T follicular helper cell (primary cell): ENCODE measurements around the gene NXPH2.

ENCODE experiments used
- DNase-seq: peaks from one replicate; pipeline ENCODE4 v3.0.0-alpha.2; 2020; ENCODE audit warnings: low read depth
- total RNA-seq, 2 experiments: gene quantifications; one replicate each; lab custom pipeline; 2026; lab: John Stamatoyannopoulos, UW

The NXPH2 gene
- 0 reads per million in 2 experiments for total RNA-seq

DNA sequence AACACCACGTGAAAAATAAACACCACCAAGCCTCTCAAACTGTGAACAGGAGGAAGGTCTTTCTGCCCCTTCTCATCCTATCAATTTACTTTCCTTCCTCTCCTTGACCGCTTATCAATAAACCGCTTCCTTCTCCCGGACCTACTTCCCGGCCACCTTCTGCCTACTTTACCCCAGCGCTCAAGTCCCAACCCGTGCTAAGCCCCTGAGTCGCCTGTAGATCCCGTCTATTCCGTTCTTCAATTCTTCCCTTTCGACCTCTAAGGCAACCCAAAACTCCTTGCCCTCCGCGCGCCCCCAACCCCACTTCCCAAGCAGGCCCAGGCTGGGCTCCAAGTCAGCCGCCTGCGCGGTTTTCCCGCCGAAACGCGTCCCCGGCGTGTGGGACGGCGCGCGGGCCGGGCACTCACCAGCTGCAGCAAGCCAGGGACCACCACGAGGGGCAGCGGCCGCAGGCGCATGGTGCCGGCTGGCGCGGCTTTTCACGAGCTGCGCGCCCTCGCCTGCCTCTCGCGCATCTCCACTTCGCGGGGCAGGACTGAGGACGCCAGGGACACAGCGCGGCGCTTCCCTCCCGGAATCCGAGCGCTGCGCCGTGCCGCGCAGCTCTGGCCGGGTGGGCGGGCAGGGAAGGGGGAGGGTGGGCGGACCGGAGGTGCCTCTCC is at the start of gene NXPH2:
Gene NXPH2, minus strand, starts transcription at position 610 of the 665 bp plus-strand sequence. Its CDS starts 149 bp downstream, at position 461.
- no peak for DNase-seq

DNA sequence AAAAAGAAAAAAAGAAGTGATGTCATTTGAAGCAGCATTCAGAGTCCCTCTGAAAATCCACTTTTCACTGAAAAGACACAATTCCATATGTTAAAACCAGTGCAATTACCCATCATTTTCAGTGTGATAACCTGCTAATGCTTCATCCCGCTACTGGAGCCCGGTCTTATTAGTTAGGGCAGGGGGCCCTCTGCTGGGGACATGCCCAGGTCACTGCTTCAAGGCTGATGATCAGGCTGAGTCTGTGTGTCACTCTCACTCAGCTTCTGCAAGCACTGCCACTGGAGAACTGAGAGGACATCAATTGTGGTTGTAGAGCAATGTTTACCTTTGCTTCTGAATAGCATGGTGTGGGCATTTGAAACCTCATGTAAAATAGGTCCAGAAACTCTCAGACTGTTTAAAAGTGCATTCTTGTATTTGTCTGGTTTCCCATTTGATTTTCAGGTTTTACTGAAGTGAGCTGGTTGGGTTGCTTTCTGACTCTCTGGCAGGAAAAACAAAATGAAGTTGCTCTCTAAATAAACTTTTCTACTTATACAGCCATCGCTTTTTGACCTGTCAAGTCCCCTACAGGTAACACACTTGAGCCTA is 49.2 kb upstream of the NXPH2 start:
- DNase-seq, result peak; percentile 7

DNA sequence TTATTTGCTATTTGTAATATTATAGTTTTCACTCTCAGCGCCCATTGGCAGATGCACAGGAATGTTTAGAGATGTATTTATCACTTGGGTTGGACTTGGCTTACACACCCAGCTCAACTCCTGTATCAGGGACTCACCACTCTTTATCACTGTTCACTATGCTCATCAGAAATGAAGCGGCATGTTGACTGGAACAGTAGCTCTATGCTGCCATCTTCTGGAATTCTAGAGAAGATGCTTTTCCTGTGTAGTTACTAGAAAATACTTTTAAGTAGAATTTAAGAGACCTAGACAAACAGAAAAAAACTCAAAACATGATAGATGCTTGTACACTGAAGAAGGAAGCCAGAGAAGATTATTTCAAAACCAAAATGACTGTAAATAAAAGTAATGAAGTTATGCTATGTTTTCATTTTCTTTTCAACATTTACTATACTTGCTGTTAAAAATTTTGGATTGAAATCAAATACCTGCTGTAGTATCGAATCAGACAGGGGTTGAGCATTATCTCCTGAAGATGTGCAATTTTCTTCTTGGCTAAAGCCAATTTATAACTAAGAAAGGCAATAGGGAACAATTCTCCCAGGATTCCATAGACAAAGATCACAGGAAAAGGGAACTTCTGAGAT is 47.4 kb upstream of the NXPH2 start:
- no peak for DNase-seq

DNA sequence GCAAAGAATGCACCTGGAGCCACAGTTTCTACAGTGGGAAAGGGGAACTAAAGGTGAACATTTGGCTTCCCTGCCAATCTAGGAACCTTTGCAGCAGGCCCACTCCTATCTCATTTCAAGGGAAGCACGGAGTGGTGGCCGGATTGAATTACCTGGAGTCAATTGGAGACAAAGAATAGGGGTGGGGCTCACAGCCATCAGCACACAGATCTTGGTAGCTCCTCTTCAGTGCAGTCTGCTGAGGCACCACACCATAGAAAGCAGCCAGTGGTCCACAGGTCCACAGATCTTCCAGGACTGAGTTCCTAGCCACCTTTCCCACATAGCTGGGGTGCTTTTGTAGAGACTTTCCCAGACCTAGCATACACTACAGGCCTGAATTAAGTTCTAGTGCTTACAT is 43.5 kb upstream of the NXPH2 start:
- no peak for DNase-seq

DNA sequence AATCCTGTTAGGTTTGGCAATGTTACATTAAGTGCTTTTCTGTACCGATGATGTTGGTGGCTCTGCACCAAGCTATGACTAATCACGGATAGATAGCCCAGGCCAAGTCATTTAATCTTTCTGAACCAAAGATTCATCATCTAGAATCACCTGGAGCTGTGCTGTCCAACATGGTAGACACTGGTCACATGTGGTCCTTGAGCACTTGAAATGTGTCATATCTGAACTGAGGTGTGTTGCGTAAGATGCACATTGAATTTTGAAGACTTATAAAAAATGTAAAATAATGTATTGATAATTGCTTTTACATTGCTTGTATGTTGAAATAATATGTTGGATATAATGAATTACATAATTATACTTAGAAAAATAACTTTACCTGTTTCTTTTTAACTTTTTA is 39.8 kb upstream of the NXPH2 start:
- no peak for DNase-seq

DNA sequence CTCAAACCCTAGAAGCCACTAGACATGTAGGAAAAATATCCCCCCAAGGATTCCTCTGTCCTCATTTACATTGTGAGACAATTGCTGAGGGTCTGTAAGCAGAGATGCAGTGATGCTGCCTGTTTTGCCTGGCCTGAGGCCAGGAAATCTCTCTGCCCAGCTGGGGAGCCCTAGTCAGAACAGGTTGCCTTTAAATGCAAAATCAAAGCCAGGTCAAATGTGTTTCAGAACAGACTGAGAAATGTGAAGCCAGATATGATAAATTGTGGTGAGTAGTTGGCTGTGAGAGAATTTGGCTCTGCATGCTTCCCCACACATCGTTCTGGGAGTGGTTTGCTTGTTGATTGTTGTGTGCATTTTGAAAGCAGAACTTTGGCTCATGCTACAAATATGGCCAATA is 38.4 kb upstream of the NXPH2 start:
- no peak for DNase-seq

DNA sequence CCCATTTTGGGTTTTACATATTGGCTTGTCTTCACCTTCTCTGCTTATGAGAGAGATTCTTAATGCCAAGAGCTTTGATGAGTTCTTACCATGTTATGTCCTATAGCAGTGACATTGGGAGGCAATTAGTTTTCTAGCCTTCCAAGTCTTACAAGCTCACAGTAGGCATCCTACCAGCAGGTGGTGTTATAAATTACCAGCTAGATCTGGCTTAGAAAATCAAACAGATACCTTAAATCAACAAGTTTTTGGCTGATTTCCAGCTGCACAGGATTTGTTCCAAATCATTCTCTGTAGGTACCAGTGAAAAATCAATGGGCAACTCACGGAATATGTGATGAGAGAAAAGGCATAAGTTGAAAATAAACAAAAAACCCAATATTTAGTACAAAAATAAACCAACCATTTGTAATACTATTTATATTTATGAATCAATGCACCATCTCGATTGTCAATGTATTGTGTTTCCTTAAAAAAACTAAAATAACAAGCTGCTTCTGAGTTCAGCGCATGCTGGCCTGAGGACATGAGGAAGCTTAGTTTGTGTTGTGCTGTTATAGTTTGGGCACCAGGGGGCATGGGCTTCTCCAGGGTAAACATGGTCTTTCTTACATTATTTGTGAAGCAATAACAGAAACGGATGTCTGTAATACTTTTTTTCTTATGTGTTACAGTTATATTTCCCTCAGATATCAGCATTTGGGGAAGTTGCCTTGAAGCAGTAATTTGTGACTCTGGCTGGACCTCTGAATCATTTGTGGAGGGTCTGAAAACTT is 34.1 kb upstream of the NXPH2 start:
- DNase-seq, result no peak

DNA sequence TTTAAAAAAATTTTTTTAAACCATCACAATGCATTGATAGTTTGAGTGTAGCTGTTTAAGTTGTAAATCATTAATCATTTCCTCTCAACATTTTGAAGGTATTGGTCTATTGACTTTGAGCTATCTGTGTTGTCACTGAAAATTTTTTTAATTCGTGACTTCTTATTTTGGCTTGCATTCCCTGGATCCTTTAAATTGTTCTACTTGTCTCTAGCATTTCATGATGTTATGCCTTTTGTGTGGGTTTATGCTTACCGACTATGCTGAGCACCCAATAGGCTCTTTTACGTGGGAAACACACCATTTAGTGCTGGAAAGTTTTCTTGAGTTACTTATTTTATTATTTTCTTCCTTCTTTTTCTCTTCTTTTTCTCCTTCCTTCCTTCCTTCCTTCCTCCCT is 31.2 kb upstream of the NXPH2 start:
- DNase-seq, result no peak

DNA sequence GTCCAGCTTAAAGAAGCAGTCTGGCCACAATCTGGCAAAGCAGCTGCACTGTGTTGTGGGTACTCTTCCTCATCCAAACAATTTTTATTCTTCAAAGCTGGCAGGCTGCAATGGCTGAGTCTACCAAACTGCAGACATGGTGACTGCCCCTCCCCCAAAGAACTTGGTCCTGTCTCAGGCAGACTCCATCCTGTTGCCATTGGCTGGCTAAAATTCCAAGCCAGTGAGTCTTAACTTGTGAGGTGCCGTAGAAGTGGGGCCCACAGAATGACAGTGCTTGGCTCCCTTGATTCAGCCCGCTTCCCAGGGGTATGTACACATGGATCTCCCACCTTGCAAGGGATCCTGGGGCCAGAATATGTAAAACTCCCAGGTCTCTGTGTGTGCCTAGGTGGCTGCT is 14.5 kb upstream of the NXPH2 start:
- DNase-seq, result no peak

DNA sequence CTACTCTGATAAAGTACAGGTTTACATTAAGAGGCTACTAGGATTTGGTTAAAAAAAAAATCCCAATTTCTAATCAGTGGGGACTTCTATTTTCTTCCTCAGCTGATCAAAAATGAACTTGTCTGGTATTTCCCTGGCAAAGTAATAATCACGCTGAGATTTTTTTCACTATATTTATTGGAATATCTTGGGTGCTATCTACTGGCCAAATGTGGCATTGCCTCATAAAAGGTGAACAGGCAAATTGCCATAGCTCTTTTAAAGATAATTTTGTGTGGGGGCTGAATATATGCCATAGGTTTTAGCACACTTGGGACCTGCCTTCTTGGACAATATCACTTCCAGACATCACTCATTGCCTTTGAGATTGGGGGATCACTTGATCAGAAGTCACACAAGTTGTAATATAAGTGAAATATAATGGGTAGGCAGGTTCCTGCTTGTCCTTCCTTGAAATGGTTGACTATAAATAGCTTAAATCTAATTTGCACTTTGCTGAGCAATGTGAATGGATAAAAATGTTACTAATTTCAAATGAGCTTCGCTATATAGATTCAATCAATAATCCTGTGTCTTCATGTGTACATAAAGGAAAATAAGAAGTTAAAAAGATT is 7.0 kb upstream of the NXPH2 start:
- no peak for DNase-seq

DNA sequence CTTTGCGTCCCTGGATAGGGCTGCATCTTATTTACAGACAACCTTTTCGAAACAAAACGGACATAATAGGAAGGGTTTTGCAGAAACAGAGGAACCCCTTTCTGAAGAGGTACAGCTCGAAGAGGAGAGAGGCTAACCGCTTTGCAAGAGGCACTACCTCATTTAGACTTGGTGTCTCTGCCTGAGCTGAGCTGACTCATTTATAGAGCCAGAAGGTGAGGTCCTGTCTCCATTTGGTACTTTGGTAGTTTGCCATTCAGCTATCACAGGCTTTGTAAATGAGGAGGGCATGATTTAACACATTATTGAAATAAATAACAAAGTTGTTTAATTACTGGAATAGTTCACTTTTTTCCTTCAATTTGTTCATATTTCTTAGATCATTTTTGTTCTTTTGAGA is 2.2 kb upstream of the NXPH2 start:
- no peak for DNase-seq

DNA sequence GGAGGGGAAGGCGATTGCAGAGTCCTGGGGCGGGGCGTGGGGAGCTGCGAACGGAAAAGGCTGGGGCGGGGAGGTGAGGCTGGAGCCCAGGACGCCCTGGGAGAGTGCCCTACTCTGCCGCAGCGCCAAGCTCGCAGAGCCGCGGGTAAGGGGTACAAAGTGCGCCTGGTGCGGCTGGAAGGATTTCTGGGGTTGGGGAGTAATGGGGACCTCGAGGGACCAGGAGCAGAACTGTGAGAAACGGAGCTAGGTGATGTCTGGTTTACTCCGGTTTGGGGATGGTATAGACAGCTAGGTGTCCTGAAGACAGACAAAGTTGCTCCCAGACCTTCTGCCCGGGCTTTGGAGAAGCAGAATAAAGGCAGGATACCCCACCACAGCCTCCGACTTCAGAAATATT is 718 bp upstream of the NXPH2 start:
- no peak for DNase-seq

DNA sequence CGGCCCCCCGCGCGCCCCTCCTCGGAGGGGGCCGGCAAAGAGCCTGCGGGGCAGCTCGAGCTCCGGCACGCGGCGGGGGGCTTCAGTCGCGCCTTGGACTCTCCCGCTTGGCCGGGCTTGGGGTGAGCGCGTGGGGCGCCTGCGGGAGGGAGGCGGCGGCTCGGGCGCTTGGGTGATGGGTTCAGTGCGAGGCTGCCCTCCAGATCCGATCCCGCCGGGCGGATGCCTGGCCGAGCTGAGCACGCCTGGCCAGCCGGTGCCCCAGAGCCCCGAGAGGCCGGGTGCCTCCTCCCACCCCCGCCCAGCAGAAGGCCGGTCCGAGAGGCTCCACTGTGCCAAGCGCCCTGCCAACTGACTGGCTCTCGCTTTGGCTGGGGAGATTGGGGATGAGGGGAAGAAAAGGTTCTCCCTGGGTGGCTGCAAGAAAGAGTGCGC is 273 bp upstream of the NXPH2 start:
- DNase-seq, result no peak

DNA sequence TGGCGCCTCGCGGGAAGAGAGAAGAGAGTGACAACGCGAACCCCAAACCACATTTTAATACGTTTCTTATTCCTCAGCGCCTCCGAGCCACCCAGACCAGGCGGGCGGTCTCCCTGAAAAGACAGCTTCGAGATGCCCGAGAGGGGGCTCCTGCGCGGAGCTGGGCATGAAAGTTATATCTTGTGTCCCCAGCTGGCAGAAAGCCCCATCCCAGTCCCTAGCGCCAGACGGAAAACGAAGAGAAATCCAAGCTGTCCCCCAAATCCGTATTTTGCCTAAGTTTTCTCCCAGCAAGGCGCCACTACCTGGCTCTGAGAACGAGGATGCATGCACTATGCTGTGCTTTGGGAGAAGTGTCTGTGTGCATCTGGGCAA is 797 bp downstream of the NXPH2 start:
- no peak for DNase-seq

DNA sequence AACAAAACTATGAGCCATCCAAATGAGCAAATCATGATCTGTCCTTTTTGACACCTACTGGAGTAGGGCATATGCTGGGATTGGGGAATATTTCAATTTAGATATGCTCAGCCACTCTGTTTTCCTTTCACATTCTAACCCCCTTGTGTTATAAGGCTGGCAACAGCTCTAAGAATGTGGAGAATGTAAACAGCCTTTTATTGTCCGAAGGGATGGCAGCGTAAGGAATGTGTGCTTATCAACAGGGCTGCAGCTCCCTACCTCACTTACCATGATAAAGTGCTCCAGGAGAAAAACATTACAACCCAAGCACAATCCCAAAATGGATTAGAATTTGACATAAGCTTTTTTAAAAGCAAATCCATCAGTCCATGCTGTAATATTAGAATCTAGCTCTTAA is 2.2 kb downstream of the NXPH2 start:
- no peak for DNase-seq

DNA sequence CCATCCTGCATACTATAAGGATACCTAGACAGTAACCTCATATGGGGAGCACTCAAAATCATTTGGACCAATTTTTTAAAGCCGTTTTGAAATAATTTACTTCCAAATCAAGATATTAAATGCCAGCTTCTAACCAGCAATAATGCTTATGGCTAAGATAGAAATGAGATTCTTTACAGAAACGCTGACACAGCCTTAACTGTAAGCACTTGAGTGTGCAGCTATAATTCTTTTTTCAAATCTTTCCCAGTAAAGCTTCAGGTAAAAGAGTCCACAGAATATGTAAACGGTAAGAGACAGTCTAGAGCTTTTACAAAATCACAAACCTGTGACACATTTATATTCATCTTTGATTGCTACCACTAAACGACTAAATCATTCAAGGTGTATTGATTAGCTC is 4.5 kb downstream of the NXPH2 start:
- DNase-seq, result no peak

DNA sequence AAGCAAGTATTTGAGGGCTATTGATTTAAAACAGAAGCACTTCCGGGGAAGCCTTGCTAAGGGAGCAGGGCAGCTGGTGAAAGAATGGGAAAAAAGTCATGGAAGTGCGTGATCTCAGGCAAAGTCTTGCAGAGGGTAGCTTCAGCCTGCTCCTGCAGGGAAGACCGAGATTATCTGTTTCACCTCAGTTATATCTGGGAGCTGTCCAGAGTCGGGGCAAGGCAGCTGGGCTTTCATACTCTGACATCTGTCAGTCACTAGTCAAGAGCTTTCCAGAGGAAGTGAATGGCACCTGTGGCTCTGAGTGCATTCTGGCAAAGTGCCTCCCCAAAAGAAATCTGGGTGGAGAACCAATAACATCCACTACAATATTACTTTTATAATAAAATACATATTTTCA is 8.7 kb downstream of the NXPH2 start:
- DNase-seq, result no peak

DNA sequence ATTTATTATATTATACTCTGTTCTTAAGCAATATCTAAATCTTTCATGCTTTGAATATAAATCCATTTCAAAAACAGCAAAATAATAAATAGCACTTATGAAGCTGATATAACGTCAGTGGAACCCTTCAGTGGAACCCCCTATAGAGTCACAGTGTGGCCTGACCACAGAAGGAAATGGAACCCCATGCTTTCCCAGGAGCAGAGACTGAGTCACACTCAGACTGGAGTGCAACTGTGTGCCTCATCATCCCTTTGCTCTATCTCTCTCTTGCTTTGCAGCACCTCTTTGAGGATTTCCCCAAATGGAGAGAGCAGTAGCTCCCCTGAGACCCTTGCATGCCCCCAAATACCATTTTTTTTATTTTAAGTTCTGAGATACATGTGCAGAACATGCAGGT is 13.1 kb downstream of the NXPH2 start:
- DNase-seq, result no peak

DNA sequence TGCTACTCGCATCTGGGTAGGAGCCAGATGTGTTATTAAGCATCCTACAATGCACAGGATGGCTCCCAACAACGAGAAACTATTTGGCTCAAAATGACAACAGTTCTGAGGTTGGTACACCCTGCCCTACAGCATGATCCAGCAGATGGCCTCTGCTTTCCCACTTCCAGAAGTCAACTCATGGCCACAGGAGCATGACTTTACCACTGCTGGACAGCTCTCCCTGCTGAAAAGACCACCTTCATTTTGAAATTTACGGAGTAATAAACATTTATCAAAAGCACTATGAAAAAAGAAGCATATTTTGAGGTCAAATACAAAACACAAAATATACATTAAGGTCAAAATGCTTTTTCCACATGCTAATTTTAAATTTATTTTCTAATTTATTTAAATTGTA is 13.7 kb downstream of the NXPH2 start:
- no peak for DNase-seq

DNA sequence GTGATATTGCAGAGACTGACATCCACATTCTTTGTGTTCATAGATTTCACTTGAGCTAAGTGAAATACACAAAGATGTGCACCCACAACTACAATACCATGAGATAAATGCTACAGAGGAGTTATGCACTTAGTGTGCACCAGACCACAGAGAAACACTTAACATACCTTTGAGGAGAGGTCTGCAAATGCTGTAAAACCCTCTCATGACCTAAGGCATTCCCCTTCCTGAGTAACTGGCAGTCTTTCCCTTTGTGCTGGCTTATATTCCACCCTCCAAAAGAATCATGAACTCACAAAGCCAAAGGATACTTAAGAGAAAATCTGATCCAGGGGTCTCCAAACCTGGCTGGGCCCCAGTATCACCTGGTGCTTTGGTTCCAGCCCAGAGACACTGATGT is 16.2 kb downstream of the NXPH2 start:
- DNase-seq, result no peak

DNA sequence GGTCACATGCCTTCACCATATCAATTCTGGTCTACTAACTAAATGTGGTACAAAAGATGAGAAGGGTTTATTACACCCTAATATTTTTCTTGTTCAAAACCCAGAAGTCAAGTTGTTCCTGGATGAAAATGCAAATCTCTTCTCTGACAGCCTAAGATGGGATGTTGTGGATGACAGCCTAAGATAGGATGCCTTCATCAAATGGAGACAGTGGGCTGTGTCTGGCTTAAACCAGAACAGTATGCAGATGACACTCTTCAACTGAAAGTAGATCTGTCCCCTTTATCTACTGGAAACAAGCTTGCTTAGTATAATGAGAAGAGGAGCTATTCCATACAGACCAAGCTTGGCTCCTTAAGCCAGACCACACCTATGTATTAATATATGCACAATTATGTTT is 17.7 kb downstream of the NXPH2 start:
- DNase-seq, result no peak

DNA sequence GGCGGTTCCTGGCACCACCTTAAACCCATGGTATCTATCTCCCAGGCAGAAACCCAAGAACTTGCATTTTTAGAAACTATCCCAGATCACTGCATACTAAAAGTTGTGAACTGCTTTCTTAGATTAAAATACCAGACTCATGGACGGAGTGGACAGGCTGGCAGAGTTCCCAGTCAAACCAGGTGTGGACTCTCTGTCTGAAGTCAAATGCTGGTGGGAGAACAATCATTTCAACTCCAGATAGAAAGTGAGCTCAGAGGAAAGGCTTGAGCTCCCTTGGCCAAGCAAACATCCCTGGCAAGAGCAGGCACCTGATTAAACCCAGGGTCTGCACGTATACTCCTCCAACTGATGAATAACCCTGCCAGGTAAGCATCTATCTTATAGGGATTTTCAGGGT is 19.5 kb downstream of the NXPH2 start:
- DNase-seq, result no peak
